Gastroesophageal sphincter (tissue), 4 donors: ENCODE results near the gene ITPR2. TPM values are rescaled to one million over a fixed set of nuclear protein-coding genes. Genes with fewer than 3 reads are reported as not detected.

Source experiments
- ATAC-seq: fragments of 150-250 bp; one replicate; pipeline ENCODE4 v1.9.1; 2016; ENCODE audit warnings: mild to moderate bottlenecking, moderate library complexity
- H3K27ac ChIP-seq, 4 donors: fragments of 200-600 bp; sonication (generic) in 3 of 4; 1 replicate in 3 of 4; 2 replicates in 1 of 4; pipeline ENCODE4 v1.5.1; 2016 to 2019
- H3K27me3 ChIP-seq: fragments of 200-600 bp; sonication (generic); one replicate; pipeline ENCODE4 v1.5.1; 2019
- H3K36me3 ChIP-seq, 2 donors: fragments of 200-600 bp; sonication (generic); one replicate each; pipeline ENCODE4 v1.5.1; 2019; ENCODE audit warnings: control low read depth in 1 of 2
- H3K4me1 ChIP-seq, 3 donors: fragments of 200-600 bp; sonication (generic); 1 replicate in 2 of 3; 2 replicates in 1 of 3; pipeline ENCODE4 v1.5.1; 2016 to 2019; ENCODE audit warnings: control low read depth in 2 of 3
- H3K4me3 ChIP-seq, 2 donors: fragments of 200-600 bp; sonication (generic); one replicate each; pipeline ENCODE4 v1.5.1; 2019; ENCODE audit warnings: mild to moderate bottlenecking in 1 of 2, moderate library complexity in 1 of 2
- H3K9me3 ChIP-seq, 3 donors: fragments of 200-600 bp; sonication (generic); one replicate each; pipeline ENCODE4 v1.5.1; 2017 to 2019; ENCODE audit warnings: control low read depth in 2 of 3
- EP300 ChIP-seq: sonication (generic); formaldehyde crosslinking; IDR thresholded peaks from one replicate; pipeline ENCODE4 v1.6.1; 2017; ENCODE audit warnings: antibody characterized with exemption, mild to moderate bottlenecking
- POLR2A ChIP-seq, 2 donors: fragments of 450-650 bp; IDR thresholded peaks; one replicate each; pipeline ENCODE4 v1.6.1; 2017; ENCODE audit warnings: antibody characterized with exemption in 2 of 2, mild to moderate bottlenecking in 2 of 2, moderate library complexity in 1 of 2
- POLR2AphosphoS5 ChIP-seq: sonication (generic); formaldehyde crosslinking; IDR thresholded peaks from one replicate; pipeline ENCODE4 v1.6.1; 2017; ENCODE audit warnings: antibody characterized with exemption
- WGBS, 2 donors: methylation state at CpG; one replicate each; pipeline ENCODE4 v1.1.5; 2018; ENCODE audit warnings: low coverage in 1 of 2; 5-methylcytosine and 5-hydroxymethylcytosine counted together
- total RNA-seq, 4 donors: library from RNA; depleted of rRNA; stranded (reverse); fragments of >200 nt; gene quantifications; one replicate each; pipeline ENCODE4 v1.1.0, GENCODE V29; 2016
- TF ChIP-seq, protein P1 (sequence below), 4 experiments: fragments of 200-600 bp in 2 of 4; fragments of 450-650 bp in 2 of 4; sonication (generic) in 1 of 4; IDR thresholded peaks; one replicate each; pipeline ENCODE4 v1.5.1; 2017 to 2019; ENCODE audit warnings: antibody characterized with exemption in 4 of 4, mild to moderate bottlenecking in 2 of 4, moderate library complexity in 2 of 4

Gene ITPR2
- total RNA-seq, 4 donors from 2014 or later = 30.8 to 63.0 (median 44.4) TPM

DNA sequence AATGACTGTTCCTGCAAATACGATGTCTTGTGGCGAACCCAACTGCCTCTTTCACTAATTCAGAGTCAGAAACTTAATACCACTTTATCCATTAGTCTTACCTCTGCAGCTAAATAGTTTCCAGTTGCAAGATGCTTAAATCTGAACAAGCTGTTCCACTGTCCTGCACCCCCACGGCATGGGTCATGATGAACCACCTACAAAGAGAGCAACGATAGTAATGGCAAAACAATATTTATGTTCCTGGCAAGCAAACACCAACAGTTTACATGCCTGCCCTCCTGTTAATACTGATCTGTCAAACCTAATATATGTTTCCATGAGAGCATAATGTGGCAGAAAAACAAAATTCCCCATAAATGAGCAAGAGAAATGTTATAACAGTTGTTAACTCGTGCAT, 121.9 kb downstream of the ITPR2 start:
- ATAC-seq = no peak
- H3K4me1 ChIP-seq = no peaks in the 10 kb centered on the region
- WGBS, 2 donors = 49 to 67% methylated on average over 4 to 5 of the region's 5 CpGs
- TF ChIP-seq POLR2A (IDR thresholded peaks at IDR 0.05) (no peak), EP300 (no peak), POLR2AphosphoS5 (no peak)
- TF ChIP-seq, protein P1, sequence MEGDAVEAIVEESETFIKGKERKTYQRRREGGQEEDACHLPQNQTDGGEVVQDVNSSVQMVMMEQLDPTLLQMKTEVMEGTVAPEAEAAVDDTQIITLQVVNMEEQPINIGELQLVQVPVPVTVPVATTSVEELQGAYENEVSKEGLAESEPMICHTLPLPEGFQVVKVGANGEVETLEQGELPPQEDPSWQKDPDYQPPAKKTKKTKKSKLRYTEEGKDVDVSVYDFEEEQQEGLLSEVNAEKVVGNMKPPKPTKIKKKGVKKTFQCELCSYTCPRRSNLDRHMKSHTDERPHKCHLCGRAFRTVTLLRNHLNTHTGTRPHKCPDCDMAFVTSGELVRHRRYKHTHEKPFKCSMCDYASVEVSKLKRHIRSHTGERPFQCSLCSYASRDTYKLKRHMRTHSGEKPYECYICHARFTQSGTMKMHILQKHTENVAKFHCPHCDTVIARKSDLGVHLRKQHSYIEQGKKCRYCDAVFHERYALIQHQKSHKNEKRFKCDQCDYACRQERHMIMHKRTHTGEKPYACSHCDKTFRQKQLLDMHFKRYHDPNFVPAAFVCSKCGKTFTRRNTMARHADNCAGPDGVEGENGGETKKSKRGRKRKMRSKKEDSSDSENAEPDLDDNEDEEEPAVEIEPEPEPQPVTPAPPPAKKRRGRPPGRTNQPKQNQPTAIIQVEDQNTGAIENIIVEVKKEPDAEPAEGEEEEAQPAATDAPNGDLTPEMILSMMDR (IDR thresholded peaks at IDR 0.05) = no peak
- H3K27ac ChIP-seq = no peak overlapping the region
- H3K9me3 ChIP-seq = no peaks in the 10 kb centered on the region
- peaks cover 0 to 33% of the 10 kb centered on the region in 2 donors for H3K36me3 ChIP-seq
- H3K27me3 ChIP-seq = no peaks in the 10 kb centered on the region
- H3K4me3 ChIP-seq = no peak overlapping the region

DNA sequence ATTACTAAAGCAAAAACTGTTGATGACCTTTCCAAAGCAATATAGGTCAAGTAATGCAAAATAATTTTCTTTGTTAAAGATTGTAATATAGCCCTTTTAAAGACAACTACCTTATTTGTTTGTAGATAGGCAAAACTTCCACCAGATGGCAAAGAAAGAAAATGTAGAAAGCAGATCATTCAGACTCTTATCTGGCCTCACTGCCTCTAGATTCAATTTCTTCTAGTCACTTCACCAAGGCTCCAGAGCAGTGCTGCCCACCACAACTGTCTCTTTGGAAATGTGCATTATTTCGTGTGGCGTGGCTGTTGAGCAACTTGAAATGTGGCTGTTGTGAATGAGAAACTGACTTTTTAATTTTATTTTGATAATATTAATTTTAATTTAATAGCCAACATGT, 127.1 kb downstream of the ITPR2 start:
- no peak for ATAC-seq
- Histone ChIP-seq H3K9me3 (no peaks in the 10 kb centered on the region), H3K4me1 (peaks cover 0 to 17% (median 4%) of the 10 kb centered on the region in 3 donors), H3K27ac (no peak overlapping the region), H3K27me3 (no peaks in the 10 kb centered on the region), H3K4me3 (no peak overlapping the region), H3K36me3 (peaks cover 0 to 6% of the 10 kb centered on the region in 2 donors)
- TF ChIP-seq, protein P1 (IDR thresholded peaks at IDR 0.05) = no peak
- TF ChIP-seq POLR2A (IDR thresholded peaks at IDR 0.05) (no peak), POLR2AphosphoS5 (no peak), EP300 (no peak)
- WGBS, 2 donors = 93 to 100% methylated on average over 2 of the region's 2 CpGs

DNA sequence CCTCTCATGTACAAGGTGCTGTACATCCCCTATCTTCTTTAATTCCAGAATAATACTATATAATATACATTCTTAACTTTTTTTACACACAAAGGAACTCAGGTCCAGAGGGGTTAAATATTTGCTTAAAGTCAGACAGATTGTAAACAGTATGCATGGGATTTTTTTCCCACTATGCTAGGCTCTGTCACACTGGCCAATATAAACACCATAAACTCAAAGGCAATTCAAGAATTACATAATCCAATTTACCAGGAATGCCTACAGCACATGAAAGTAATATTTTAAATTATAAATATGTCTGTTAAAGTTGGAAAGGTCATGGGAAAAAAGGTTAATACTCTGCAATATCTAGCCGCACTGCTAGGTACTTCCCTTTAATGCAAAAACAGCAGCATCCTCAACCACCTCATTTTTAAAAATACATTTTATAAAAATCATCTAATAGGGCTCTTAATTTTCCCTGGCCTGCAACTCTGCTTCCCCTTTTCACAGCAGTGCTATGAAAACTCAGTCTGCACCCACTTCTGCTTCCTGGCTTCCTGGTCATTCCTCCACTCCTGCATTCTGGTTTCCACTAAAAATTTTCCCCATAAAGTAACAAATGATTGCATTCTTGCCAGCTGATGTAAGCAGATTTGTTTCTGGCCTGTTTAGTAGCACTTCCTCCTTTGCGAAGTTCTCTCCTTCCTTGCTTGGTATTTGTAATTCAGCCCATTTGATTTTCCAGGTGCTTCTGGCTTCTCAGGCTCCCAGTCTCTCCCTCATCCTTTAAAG, 128.1 kb downstream of the ITPR2 start:
- ATAC-seq = peak; percentile 55
- TF ChIP-seq EP300 (no peak), POLR2AphosphoS5 (no peak)
- H3K4me3 ChIP-seq = no peak overlapping the region
- H3K27me3 ChIP-seq = no peaks in the 10 kb centered on the region
- 13 to 51% methylated on average over 2 of the region's 2 CpGs for WGBS, 2 donors
- H3K27ac ChIP-seq = no peak overlapping the region
- H3K4me1 ChIP-seq = peaks cover 0 to 17% (median 4%) of the 10 kb centered on the region in 3 donors
- no peaks in the 10 kb centered on the region for H3K9me3 ChIP-seq
- peaks cover 0 to 3% of the 10 kb centered on the region in 2 donors for H3K36me3 ChIP-seq

DNA sequence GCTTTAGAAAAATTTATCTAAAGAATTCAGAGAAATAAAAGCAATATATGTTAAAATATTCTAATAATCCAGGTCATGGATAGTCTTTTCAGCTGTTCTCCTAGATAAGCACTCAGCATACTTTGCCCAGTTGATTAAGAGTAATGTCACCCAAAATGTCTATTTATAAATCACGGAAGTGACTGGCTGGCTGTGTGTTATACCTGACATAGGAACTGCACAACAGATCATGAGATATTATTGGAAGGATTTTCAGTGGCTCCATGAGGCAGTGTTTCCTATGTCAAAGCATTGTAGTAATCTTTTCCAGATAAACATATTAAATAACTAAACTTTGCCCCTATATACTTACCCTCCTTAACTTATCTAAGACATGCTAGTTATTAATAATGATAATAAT, 128.8 kb downstream of the ITPR2 start:
- Histone ChIP-seq H3K9me3 (no peaks in the 10 kb centered on the region), H3K4me3 (no peak overlapping the region), H3K4me1 (peaks cover 0 to 17% (median 4%) of the 10 kb centered on the region in 3 donors), H3K27me3 (no peaks in the 10 kb centered on the region), H3K27ac (no peak overlapping the region), H3K36me3 (no peaks in the 10 kb centered on the region)
- no peak for ATAC-seq
- 40 to 63% methylated on average over 1 of the region's 1 CpG for WGBS, 2 donors
- no peak for TF ChIP-seq POLR2A (IDR thresholded peaks at IDR 0.05)
- no peak for TF ChIP-seq POLR2AphosphoS5
- TF ChIP-seq EP300 = no peak
- TF ChIP-seq, protein P1 (IDR thresholded peaks at IDR 0.05) = no peak

DNA sequence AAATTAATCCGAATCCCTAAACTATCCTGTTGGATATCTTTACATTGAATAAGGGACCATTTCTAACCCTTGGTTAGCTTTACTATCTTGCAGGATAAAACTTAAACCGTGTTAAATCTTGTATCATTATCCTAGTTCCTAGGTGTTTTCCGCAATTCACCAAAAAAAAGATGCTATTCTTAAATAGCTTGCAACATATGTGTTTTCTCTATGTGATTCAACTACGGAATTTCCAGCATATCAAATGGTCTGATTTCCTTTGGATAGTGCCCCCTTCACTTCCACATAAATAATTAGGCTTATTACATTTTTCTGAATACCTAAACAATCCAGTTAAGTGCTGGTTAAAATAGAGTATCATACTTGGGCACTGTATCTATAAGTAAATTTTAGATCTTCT, 130.3 kb downstream of the ITPR2 start:
- no peak for TF ChIP-seq POLR2AphosphoS5
- no peak for TF ChIP-seq POLR2A (IDR thresholded peaks at IDR 0.05)
- TF ChIP-seq EP300 = no peak
- TF ChIP-seq, protein P1 (IDR thresholded peaks at IDR 0.05) = no peak
- 89 to 92% methylated on average over 4 of the region's 4 CpGs for WGBS, 2 donors

More for the DNA sequence above, 130.3 kb downstream of the ITPR2 start:
- Histone ChIP-seq H3K4me1 (peaks cover 0 to 17% (median 4%) of the 10 kb centered on the region in 3 donors), H3K4me3 (no peak overlapping the region), H3K27ac (no peak overlapping the region), H3K27me3 (no peaks in the 10 kb centered on the region), H3K9me3 (no peaks in the 10 kb centered on the region), H3K36me3 (peaks cover 0 to 2% of the 10 kb centered on the region in 2 donors)
- no peak for ATAC-seq
